Nephron progenitor cell (in vitro differentiated cells): ENCODE measurements around the gene MND1.

ENCODE experiments used
- DNase-seq: peaks from one replicate; pipeline ENCODE4 v3.0.0; 2021
- H3K27ac Mint-ChIP-seq: 2 replicates; pipeline ENCODE4 v1.8.0; 2021; ENCODE audit warnings: mild to moderate bottlenecking, moderate library complexity, mixed read lengths
- H3K27me3 Mint-ChIP-seq: 2 replicates; pipeline ENCODE4 v1.8.0; 2021; ENCODE audit warnings: mild to moderate bottlenecking, low read depth, mixed read lengths; ENCODE audit not compliant: poor library complexity
- H3K36me3 Mint-ChIP-seq: 2 replicates; pipeline ENCODE4 v1.8.0; 2021; ENCODE audit warnings: low read depth, mixed read lengths
- H3K4me1 Mint-ChIP-seq: 2 replicates; pipeline ENCODE4 v1.8.0; 2021; ENCODE audit warnings: mixed read lengths
- H3K4me3 Mint-ChIP-seq: 2 replicates; pipeline ENCODE4 v1.8.0; 2021; ENCODE audit warnings: mild to moderate bottlenecking, moderate library complexity, mixed read lengths
- H3K9me3 Mint-ChIP-seq: 2 replicates; pipeline ENCODE4 v1.8.0; 2021; ENCODE audit warnings: mild to moderate bottlenecking, moderate library complexity, mixed read lengths
- CTCF ChIP-seq: fragments of 200-600 bp; sonication (generic); IDR thresholded peaks from 2 replicates; pipeline ENCODE4 v1.5.0; 2021; ENCODE audit warnings: antibody characterized with exemption

The MND1 gene

DNA sequence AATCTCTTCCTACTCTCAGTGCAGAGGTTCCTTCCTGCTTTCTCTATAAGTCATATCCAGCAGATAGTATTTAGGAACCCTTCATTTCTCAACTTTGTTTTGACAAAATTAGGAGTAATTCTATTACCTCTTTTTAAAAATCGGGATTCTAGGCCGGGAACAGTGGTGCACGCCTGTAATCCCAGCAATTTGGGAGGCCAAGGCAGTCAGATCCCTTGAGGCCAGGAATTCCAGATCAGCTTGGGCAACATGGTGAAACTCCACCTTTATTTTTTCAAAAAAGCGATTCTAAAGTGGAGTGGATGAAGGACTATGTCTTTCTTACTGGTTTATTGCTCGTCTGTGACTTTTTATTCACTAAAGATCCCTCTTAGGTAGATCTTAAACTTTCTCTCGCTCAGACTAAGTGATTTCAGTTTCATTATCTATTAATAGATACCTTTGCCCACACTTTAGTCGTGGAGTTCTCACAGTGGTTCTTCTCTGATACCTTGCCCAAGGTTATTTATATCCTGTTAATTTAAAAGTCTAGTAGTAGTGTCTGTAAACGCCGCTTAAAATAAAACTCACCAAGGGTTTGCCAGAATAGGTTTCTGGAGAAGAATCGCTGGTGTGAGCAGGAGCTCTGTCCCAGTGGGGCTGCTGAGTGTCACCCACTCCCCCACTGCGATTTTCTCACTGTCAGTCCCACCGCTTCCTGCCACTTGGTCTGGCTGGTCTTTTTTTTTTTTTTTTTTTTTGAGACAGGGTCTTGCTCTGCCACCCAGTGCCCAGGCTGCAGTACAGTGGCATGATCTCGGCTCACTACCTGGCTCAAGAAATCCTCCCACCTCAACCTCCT is 94.6 kb downstream of the MND1 start:
- Mint-ChIP-seq H3K27ac (no peak overlapping the region), H3K27me3 (no peaks in the 10 kb centered on the region), H3K4me1 (no peaks in the 10 kb centered on the region), H3K9me3 (no peaks in the 10 kb centered on the region), H3K36me3 (no peaks in the 10 kb centered on the region), H3K4me3 (no peak overlapping the region)
- DNase-seq: no peak
- no peak for TF ChIP-seq CTCF

DNA sequence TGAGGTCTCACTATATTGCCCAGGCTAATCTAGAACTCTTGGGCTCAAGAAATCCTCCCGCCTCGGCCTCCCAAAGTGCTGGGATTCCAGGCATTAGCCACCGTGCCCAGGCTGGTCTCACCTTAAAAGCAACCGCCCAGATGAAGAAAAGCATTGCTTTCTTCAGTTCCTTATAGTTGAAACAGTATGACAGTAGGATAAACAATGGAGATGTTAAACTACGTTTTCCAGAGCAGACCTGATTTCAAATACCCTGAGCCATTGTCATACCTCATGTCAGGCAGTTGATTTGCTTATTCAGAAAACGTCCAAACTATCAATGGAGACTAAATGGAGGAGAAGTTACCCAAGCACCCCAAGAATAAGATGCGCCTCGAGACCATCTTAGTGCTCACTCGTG is 95.3 kb downstream of the MND1 start:
- no peaks in the 10 kb centered on the region for H3K9me3 Mint-ChIP-seq
- no peaks in the 10 kb centered on the region for H3K27me3 Mint-ChIP-seq
- TF ChIP-seq CTCF: no peak
- no peak overlapping the region for H3K4me3 Mint-ChIP-seq
- no peaks in the 10 kb centered on the region for H3K4me1 Mint-ChIP-seq
- no peak overlapping the region for H3K27ac Mint-ChIP-seq
- DNase-seq: no peak
- H3K36me3 Mint-ChIP-seq: no peaks in the 10 kb centered on the region

DNA sequence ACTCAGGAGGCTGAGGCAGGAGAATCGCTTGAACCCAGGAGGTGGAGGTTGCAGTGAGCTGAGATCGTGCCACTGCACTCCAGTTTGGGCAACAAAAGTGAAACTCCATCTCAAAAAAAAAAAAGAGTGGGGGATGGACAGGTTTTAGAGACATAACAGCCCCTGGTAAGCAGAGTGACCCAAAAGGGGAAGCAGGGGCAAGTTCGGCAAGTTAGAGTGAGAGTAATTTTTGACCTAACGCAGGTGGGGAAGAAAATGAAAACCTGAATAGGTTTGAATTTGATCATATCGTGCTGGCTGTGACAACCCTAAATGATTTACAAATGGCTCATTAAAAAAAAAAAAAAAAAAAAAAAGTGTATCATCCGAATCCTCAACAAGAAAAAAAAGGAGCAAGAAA is 96.0 kb downstream of the MND1 start:
- no peak overlapping the region for H3K27ac Mint-ChIP-seq
- TF ChIP-seq CTCF: no peak

GRCh38 chr4:153447175-153447905 is 102.9 kb downstream of the MND1 start:
- no peak for TF ChIP-seq CTCF

More for the DNA sequence above, 96.0 kb downstream of the MND1 start:
- no peak for DNase-seq
- Mint-ChIP-seq H3K36me3 (no peaks in the 10 kb centered on the region), H3K9me3 (no peaks in the 10 kb centered on the region), H3K4me3 (no peak overlapping the region), H3K4me1 (no peaks in the 10 kb centered on the region), H3K27me3 (no peaks in the 10 kb centered on the region)

DNA sequence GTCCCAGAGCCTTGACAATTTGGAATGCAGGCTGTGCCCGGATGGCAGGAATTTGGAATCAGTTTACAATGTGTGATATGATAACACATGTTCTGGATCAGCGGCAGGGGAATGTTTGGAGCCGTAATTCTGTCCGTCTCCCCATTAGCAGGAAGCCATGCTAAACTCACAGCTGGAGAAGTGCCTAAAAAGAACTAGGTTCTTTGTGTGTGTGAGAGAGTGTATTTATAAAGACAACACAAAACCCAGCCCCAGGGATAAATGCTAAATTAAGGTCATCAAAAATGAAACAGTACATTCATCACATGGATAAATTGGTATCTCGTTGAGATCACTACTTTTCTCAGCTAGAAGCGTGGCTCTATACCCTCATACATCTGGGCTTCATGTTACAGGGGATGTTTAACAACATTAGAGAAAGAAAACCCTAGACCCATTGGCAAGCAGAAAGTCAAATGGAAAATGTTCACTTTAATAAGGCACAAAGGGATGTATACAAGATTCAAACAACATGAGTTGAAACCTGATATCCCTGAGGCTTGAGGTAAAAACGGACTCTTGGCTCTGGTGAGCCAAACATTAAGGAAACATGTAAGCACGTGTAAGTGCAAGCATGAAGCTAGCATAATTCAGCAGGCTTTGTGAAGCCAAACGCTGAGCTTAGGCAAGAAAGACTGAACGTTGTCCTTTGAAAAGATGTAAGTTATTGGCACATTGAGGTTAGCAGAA is 103.7 kb downstream of the MND1 start:
- H3K9me3 Mint-ChIP-seq: no peaks in the 10 kb centered on the region
- peak; percentile 9 for DNase-seq
- peaks cover 9% of the 10 kb centered on the region for H3K27me3 Mint-ChIP-seq
- peak overlapping the region; percentile 90 for H3K27ac Mint-ChIP-seq
- H3K4me1 Mint-ChIP-seq: peaks cover 44% of the 10 kb centered on the region
- no peaks in the 10 kb centered on the region for H3K36me3 Mint-ChIP-seq
- no peak overlapping the region for H3K4me3 Mint-ChIP-seq
- no peak for TF ChIP-seq CTCF

More at GRCh38 chr4:153447175-153447905, 102.9 kb downstream of the MND1 start:
- Mint-ChIP-seq H3K4me1 (peaks cover 38% of the 10 kb centered on the region), H3K27me3 (peaks cover 4% of the 10 kb centered on the region), H3K27ac (peak overlapping the region; percentile 90), H3K4me3 (peak overlapping the region; percentile 43), H3K36me3 (no peaks in the 10 kb centered on the region), H3K9me3 (no peaks in the 10 kb centered on the region)
- no peak for DNase-seq
